T-helper 1 cell (primary cell): ENCODE measurements around the gene TUBGCP2.
A peak's percentile ranks its signal among the peaks of the same experiment; 100 is the strongest.

Source experiments
- DNase-seq, 5 donors: peaks; one replicate each; pipeline ENCODE4 v3.0.0-alpha.2; 2012 to 2020
- total RNA-seq, 4 donors: gene quantifications; one replicate each; lab custom pipeline; 2026; lab: John Stamatoyannopoulos, UW

TUBGCP2 gene
- total RNA-seq: 89.1 to 116 (median 112) reads per million in 4 donors

- DNase-seq: peak; percentile 77 to 87 (median 83)
Measured at GRCh38 chr10:133308421-133309099, at the start of gene TUBGCP2, which contains the start of gene ZNF511. TSS of gene TUBGCP2 (minus strand) at chr10:133308872. CDS start at chr10:133302941, 5,931 bp downstream. TSS of gene ZNF511 (plus strand) at chr10:133308914. CDS start at chr10:133308944, 30 bp downstream.

GRCh38 chr10:133357285-133358161, 48.9 kb upstream of the TUBGCP2 start, which contains the start of gene FUOM:
TSS of gene FUOM (minus strand) at chr10:133358019. CDS start at chr10:133358007, 12 bp downstream.
- peak; percentile 55 to 68 (median 62) for DNase-seq

- DNase-seq: no peak
Measured at GRCh38 chr10:133356549-133357284, 48.0 kb upstream of the TUBGCP2 start.

DNA sequence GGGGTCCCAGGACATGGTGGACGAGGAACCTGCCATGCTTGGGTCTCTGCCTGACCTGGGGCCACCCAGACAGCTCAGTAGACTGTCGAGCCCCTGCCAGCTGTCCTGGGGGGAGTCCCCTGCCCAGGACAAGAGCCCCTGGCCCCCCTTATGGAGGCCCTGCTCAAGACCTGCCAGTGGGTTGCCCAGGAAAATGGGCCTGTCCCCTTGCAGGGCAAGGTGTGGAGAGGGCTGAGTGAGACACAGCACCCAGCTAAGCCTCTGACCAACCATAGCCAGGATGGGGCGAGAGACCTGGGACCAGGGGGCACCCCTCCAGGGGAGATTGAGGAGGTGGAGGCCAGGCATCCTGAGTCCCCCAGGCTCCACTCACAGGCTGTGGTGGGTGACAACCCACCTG, 47.3 kb upstream of the TUBGCP2 start:
- no peak for DNase-seq

- no peak for DNase-seq
Measured at GRCh38 chr10:133355266-133355665, 46.6 kb upstream of the TUBGCP2 start.

DNA sequence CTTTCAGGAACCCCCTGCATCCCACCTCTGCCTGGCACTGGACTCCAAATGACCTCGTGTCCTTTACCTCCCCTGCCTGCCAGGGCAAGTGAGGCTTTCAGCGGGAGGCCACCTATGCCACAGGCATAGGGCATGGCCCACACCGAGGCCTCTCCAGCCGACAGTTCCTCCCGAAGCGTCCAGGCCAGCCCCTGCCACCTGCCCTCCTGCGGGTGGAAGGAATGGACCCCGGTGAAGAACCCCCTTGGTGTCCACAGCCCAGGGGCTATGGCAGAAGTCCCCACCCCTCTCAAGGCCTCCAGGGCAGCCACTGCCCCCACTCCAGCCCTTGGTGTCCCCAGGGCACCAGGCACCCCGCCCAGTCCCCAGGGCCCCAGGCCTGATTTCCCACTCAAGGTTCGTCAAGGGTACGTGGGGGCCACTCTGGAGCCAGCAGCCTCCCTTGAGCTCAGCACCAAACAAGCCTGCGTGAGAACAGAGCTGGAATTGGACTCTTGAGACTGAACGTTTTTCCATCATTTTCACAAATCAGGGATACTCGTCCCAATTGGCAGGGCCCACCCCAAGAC, 46.1 kb upstream of the TUBGCP2 start:
- no peak for DNase-seq

DNA sequence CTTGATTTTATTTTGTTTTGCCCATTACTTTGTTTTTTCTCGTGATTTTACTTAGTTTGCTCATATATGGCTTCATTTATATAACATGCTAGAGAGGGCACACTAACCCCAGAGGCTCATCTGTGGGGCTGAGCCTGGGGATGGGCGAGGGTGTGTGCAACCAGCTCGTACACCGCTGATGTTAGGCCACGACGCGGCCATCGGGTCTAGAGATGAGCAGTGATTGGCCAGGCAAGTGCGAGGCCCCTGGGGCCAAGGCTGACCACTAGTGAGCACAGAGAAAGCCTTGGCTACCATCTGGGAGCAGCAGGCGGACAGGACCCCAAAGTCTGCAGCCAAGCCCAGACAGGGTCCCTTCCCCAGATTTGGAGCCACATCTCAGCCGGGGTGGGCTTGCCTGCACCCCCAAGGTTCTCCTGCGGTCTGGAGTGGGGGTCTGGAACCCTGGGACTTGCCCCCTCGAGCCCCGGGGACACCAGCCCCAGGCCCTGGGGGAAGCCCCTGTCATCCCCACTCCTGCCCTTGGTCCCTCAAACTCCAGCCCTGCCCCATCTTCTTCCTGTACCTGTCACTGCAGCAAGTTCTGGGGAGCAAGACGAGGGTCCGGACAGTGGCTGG, 45.4 kb upstream of the TUBGCP2 start:
- DNase-seq: no peak

GRCh38 chr10:133353202-133353959, 44.7 kb upstream of the TUBGCP2 start:
- no peak for DNase-seq

GRCh38 chr10:133351408-133352318, 43.0 kb upstream of the TUBGCP2 start:
- DNase-seq: no peak

GRCh38 chr10:133350950-133351329, 42.3 kb upstream of the TUBGCP2 start:
- no peak for DNase-seq

DNA sequence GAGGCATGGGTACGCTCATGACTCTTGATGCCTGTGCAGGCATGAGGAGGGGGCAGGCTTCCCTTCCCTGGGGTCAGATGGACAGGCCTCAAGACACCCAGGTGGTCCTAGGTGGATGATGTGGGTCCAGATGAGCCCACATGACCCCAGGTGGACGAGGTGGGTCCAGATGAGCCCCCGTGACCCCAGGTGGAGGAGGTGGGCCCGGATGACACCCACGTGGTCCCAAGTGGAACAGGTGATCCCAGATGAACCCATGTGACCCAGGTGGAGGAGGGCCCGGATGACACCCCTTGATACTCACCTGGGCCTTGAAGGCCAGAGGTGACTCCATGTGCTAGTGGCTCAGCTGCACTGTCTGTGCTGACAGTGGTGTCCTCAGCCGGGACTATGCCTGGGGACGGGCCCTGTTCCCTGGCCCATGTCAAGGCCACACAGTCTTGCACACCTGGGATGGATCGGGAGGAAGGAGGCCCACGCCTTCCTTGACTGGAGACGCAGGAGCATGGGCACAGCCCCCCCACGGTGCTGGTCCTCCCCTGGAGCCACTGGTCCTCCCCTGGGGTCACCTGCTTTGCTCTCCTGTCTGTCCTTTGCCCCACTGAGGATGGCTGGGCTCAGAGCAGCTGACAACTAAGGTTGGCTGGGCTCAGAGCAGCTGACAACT, 41.7 kb upstream of the TUBGCP2 start:
- DNase-seq: no peak

- DNase-seq: no peak
Measured at GRCh38 chr10:133349577-133350011, 40.9 kb upstream of the TUBGCP2 start.

- DNase-seq: no peak
Measured at GRCh38 chr10:133349160-133349568, 40.5 kb upstream of the TUBGCP2 start.

DNA sequence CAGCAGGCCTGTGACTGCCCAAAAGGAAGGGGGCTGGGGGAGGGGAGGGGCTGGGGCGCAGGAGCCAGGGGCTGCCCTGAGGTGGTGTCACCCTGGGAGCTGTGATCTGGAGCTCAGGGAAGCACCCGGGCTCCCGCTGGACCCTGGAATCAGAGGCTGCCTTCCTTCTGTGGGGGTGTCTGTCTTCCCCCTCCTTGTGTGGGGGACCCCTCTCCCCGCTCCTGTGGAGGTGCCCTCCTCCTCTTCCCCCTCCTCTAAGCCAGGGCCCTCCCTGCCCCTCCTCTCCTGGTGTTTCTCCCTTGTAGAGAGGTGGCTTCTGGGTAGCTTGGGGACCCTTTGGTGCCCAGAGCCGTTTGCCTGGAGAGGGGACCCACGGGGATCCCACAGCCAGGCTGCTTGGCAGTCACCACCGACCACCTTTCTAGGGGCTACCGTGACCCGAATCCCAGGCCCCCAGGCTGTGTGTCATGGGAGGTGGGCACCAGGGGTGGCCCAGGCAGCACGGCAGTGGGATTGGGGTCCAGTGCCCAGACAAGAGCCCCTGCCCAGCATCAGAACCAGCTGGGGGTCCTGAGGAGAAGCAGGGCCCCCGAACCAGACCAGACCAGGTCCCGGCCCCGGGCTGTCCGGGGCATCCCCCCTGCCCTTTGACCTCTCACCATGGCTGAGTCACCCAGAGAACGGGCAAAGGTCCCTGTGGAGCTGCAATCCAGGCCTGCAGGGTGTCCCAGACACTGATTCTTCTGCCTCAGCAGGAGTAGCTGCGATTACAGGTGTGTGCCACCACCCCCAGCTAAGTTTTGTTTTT, 39.2 kb upstream of the TUBGCP2 start:
- DNase-seq: no peak

DNA sequence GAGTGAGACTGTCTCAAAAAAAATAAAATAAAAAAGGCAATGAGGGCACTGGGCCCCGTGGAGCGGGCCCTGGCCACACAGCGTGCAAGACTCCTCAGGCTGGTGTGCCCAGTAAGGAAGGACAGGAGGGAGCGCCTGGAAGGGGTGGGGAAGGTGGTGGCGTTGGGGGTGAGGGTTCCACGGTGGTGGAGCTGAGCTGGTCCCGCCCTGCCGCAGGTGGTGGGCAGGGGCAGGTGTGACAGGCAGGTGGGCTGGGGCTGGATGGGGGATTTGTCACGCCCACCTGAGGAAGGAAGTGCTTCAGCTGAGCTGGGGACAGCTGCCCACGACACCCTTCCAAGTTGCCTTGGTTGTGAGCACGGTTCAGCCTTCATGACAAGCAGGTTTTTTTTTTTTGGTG, 37.7 kb upstream of the TUBGCP2 start:
- no peak for DNase-seq

- DNase-seq: no peak
Measured at GRCh38 chr10:133344236-133344635, 35.6 kb upstream of the TUBGCP2 start.

- no peak for DNase-seq
Measured at GRCh38 chr10:133343558-133343957, 34.9 kb upstream of the TUBGCP2 start.

DNA sequence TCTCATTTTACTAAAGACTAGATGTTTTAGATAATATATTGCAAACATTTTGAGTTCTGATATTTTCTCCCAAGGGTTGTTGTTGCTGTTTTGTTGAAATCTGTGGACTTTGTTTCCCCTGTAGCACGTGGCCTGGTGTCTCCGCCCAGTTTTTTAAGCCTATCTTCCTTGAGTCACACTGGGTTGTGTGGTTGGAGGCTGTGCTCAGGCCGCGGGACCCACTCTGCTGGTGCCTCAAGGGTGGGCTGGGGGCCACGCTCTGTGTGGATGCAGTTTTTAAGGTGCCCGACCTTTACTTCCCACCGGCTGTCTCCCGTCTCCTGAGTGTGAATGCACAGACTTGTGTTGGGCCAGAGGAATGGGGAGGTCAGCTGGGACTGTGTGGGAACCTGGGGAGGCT, 34.3 kb upstream of the TUBGCP2 start:
- DNase-seq: no peak

GRCh38 chr10:133341983-133342382, 33.3 kb upstream of the TUBGCP2 start:
- no peak for DNase-seq
